GM23338 (cell line): ENCODE measurements around the gene PYM1. TPM values are rescaled to one million over a fixed set of nuclear protein-coding genes. Genes with fewer than 3 reads are reported as not detected.

Source experiments
- ATAC-seq: fragments of 200-7000 bp; cut with Tn5 transposase; 3 replicates; pipeline ENCODE4 v1.9.1; 2020
- DNase-seq: peaks from one replicate; pipeline ENCODE4 v3.0.0-alpha.2; 2015; ENCODE audit warnings: low spot score
- H2AFZ ChIP-seq: fragments of 200-600 bp; sonication (generic); 2 replicates; pipeline ENCODE4 v1.8.0; 2016; ENCODE audit warnings: antibody characterized with exemption, mild to moderate bottlenecking, moderate library complexity
- H3F3A ChIP-seq: fragments of 200-600 bp; sonication (generic); replicated peaks from 2 replicates; pipeline ENCODE4 v1.8.0; 2017; ENCODE audit warnings: antibody characterized with exemption, mixed run types, low read depth
- H3K27ac ChIP-seq: fragments of 200-600 bp; sonication (generic); 2 replicates; pipeline ENCODE4 v1.6.1; 2016; ENCODE audit warnings: low read depth
- H3K27me3 ChIP-seq: fragments of 200-600 bp; sonication (generic); 2 replicates; pipeline ENCODE4 v1.8.0; 2016; ENCODE audit warnings: mild to moderate bottlenecking, mixed run types, moderate library complexity; ENCODE audit not compliant: insufficient read depth
- H3K36me3 ChIP-seq: fragments of 200-600 bp; sonication (generic); 2 replicates; pipeline ENCODE4 v1.8.0; 2016; ENCODE audit warnings: mild to moderate bottlenecking; ENCODE audit not compliant: insufficient read depth
- H3K4me1 ChIP-seq: fragments of 200-600 bp; sonication (generic); 2 replicates; pipeline ENCODE4 v1.8.0; 2016; ENCODE audit warnings: mild to moderate bottlenecking, moderate library complexity; ENCODE audit not compliant: insufficient read depth
- H3K4me2 ChIP-seq: fragments of 200-600 bp; sonication (generic); 2 replicates; pipeline ENCODE4 v1.7.1; 2017; ENCODE audit warnings: mixed run types
- H3K4me3 ChIP-seq: fragments of 200-600 bp; sonication (generic); 2 replicates; pipeline ENCODE4 v1.6.1; 2016; ENCODE audit warnings: mixed run types
- H3K79me2 ChIP-seq: fragments of 200-600 bp; sonication (generic); replicated peaks from 2 replicates; pipeline ENCODE4 v1.8.0; 2017; ENCODE audit warnings: mild to moderate bottlenecking; ENCODE audit not compliant: insufficient read depth
- H3K9me2 ChIP-seq: fragments of 200-600 bp; sonication (generic); 2 replicates; pipeline ENCODE4 v1.8.0; 2017; ENCODE audit not compliant: insufficient read depth
- H4K20me1 ChIP-seq: fragments of 200-600 bp; sonication (generic); replicated peaks from 2 replicates; pipeline ENCODE4 v1.8.0; 2017; ENCODE audit warnings: mild to moderate bottlenecking; ENCODE audit not compliant: insufficient read depth
- H3K27ac Mint-ChIP-seq: 2 replicates; pipeline ENCODE4 v1.8.0; 2020; ENCODE audit warnings: inconsistent platforms, mild to moderate bottlenecking, moderate library complexity, mixed read lengths
- H3K27me3 Mint-ChIP-seq: 3 replicates; pipeline ENCODE4 v1.8.0; 2022; ENCODE audit warnings: low read depth, mild to moderate bottlenecking, moderate library complexity, mixed read lengths, inconsistent platforms; ENCODE audit not compliant: insufficient read depth, poor library complexity
- H3K36me3 Mint-ChIP-seq: 3 replicates; pipeline ENCODE4 v1.8.0; 2021; ENCODE audit warnings: low read depth, mild to moderate bottlenecking, inconsistent platforms, moderate library complexity, mixed read lengths
- H3K4me1 Mint-ChIP-seq: 3 replicates; pipeline ENCODE4 v1.8.0; 2020; ENCODE audit warnings: mild to moderate bottlenecking, inconsistent platforms, mixed read lengths
- H3K4me3 Mint-ChIP-seq: 3 replicates; pipeline ENCODE4 v1.8.0; 2021; ENCODE audit warnings: moderate library complexity, mild to moderate bottlenecking, inconsistent platforms, mixed read lengths
- H3K9me3 Mint-ChIP-seq: 3 replicates; pipeline ENCODE4 v1.8.0; 2020; ENCODE audit warnings: moderate library complexity, mild to moderate bottlenecking, inconsistent platforms, mixed read lengths
- CREB1 ChIP-seq: fragments of 250-450 bp; sonication (Bioruptor Pico); IDR thresholded peaks from 2 replicates; pipeline ENCODE4 v1.5.0; 2020; ENCODE audit warnings: low read depth, mild to moderate bottlenecking, moderate library complexity
- CTCF ChIP-seq, 2 experiments: fragments of 200-600 bp in 1 of 2; sonication (generic) in 1 of 2; conservative IDR thresholded peaks; 2 replicates each; pipeline versions ENCODE4 v1.5.1 to v1.6.1; 2016 to 2017; ENCODE audit warnings: antibody characterized with exemption in 2 of 2, low read depth in 2 of 2, mild to moderate bottlenecking in 2 of 2, moderate library complexity in 1 of 2
- ETS1 ChIP-seq: IDR thresholded peaks from 2 replicates; pipeline ENCODE4 v1.6.1; 2016; ENCODE audit warnings: antibody characterized with exemption
- EZH2 ChIP-seq: fragments of 200-600 bp; sonication (generic); IDR thresholded peaks from one replicate; pipeline ENCODE4 v1.8.0; 2017; ENCODE audit warnings: antibody characterized with exemption, mild to moderate bottlenecking, low read depth; ENCODE audit not compliant: unreplicated experiment
- EZH2phosphoT487 ChIP-seq: fragments of 200-600 bp; sonication (generic); IDR thresholded peaks from one replicate; pipeline ENCODE4 v1.8.1; 2018; ENCODE audit warnings: antibody characterized with exemption; ENCODE audit not compliant: unreplicated experiment
- JUNB ChIP-seq: IDR thresholded peaks from one replicate; pipeline ENCODE4 v1.6.1; 2016; ENCODE audit warnings: antibody characterized with exemption; ENCODE audit not compliant: unreplicated experiment
- NANOG ChIP-seq: IDR thresholded peaks from 2 replicates; pipeline ENCODE4 v1.6.1; 2016; ENCODE audit warnings: antibody characterized with exemption, borderline replicate concordance
- POLR2AphosphoS5 ChIP-seq: IDR thresholded peaks from 2 replicates; pipeline ENCODE4 v1.6.1; 2016; ENCODE audit warnings: antibody characterized with exemption, low read depth
- REST ChIP-seq: IDR thresholded peaks from one replicate; pipeline ENCODE4 v1.6.1; 2018; ENCODE audit warnings: antibody characterized with exemption; ENCODE audit not compliant: unreplicated experiment
- STAT1 ChIP-seq: IDR thresholded peaks from one replicate; pipeline ENCODE4 v1.6.1; 2016; ENCODE audit warnings: antibody characterized with exemption; ENCODE audit not compliant: unreplicated experiment
- ZNF114 ChIP-seq: fragments of 250-450 bp; sonication (Bioruptor Pico); IDR thresholded peaks from 2 replicates; pipeline ENCODE4 v1.5.0; 2020; ENCODE audit warnings: mild to moderate bottlenecking, moderate library complexity
- ZNF331 ChIP-seq: fragments of 250-450 bp; sonication (Bioruptor Pico); IDR thresholded peaks from 2 replicates; pipeline ENCODE4 v1.5.0; 2020; ENCODE audit warnings: low read depth, mild to moderate bottlenecking, moderate library complexity
- ZNF462 ChIP-seq: fragments of 250-450 bp; sonication (Bioruptor Pico); IDR thresholded peaks from 2 replicates; pipeline ENCODE4 v1.5.0; 2020; ENCODE audit warnings: mild to moderate bottlenecking, moderate library complexity
- polyA plus RNA-seq: library from polyadenylated mRNA; unstranded; fragments of >200 nt; fragmentation: Nextera tagmentation; extraction: Ambion mirVana; gene quantifications from 2 replicates; pipeline ENCODE4 v1.2.1, GENCODE V29; 2016
- total RNA-seq: library from RNA; depleted of rRNA; stranded (reverse); fragments of >200 nt; shearing (Covaris generic); gene quantifications from 2 replicates; pipeline ENCODE4 v1.2.3, GENCODE V29; 2014

PYM1 gene
- total and polyA plus RNA-seq, 2 experiments from 2014 or later, result 70.2 to 150 TPM

- Histone ChIP-seq H3K36me3 (no peaks in the 10 kb centered on the region), H2AFZ (no peak overlapping the region), H3K79me2 (no peaks in the 10 kb centered on the region), H3K27ac (no peak overlapping the region), H4K20me1 (no peaks in the 10 kb centered on the region), H3K4me2 (no peak overlapping the region), H3K27me3 (peaks cover 16% of the 10 kb centered on the region), H3K4me1 (peaks cover 8% of the 10 kb centered on the region), H3K4me3 (no peak overlapping the region), H3F3A (no peaks in the 10 kb centered on the region), H3K9me2 (no peaks in the 10 kb centered on the region)
- no peaks in the 10 kb centered on the region for H3K36me3 Mint-ChIP-seq
- no peak for DNase-seq
- no peak for ATAC-seq
- TF ChIP-seq JUNB (no peak), EZH2 (no peak), STAT1 (no peak), ETS1 (no peak), ZNF114 (CRISPR knock-in tag) (no peak), CREB1 (no peak), ZNF462 (CRISPR knock-in tag) (no peak), NANOG (no peak), REST (no peak), CTCF (conservative IDR thresholded peaks at IDR 0.05; ENCODE audit: low read depth in 2 of 2) (no peak), EZH2phosphoT487 (no peak), POLR2AphosphoS5 (no peak), ZNF331 (no peak)
- H3K27ac Mint-ChIP-seq, result no peak overlapping the region
- peaks cover 18% of the 10 kb centered on the region for H3K27me3 Mint-ChIP-seq
- peaks cover 9% of the 10 kb centered on the region for H3K4me1 Mint-ChIP-seq
- H3K4me3 Mint-ChIP-seq, result no peak overlapping the region
- no peaks in the 10 kb centered on the region for H3K9me3 Mint-ChIP-seq
Observed at GRCh38 chr12:55938826-55939501, 11.3 kb upstream of the PYM1 start.
